OCI-LY1 (cell line): ENCODE data around the gene CHSY1.
"Not testable (repeated sequence)": the region's sequence is repeated elsewhere in the genome, so short reads cannot be mapped to it uniquely, and the experiment has no call there.

ENCODE experiments used
- H2AFZ ChIP-seq: fragments of 200-600 bp; sonication (generic), shearing (Covaris generic); 2 replicates; pipeline ENCODE4 v1.6.0; 2014; ENCODE audit warnings: antibody characterized with exemption, mild to moderate bottlenecking, low read length
- H3F3A ChIP-seq: fragments of 200-600 bp; sonication (generic), shearing (Covaris generic); 2 replicates; pipeline ENCODE4 v1.6.0; 2014; ENCODE audit warnings: mild to moderate bottlenecking, antibody characterized with exemption, low read length, moderate library complexity; ENCODE audit not compliant: insufficient read depth
- H3K27ac ChIP-seq: fragments of 200-600 bp; sonication (generic); 2 replicates; pipeline ENCODE4 v1.5.1; 2014; ENCODE audit warnings: low read length, mixed run types, mild to moderate bottlenecking, low read depth; ENCODE audit not compliant: poor library complexity, severe bottlenecking
- H3K27me3 ChIP-seq: fragments of 200-600 bp; sonication (generic); 2 replicates; pipeline ENCODE4 v1.6.0; 2014; ENCODE audit warnings: antibody characterized with exemption, mild to moderate bottlenecking, low read length, moderate library complexity; ENCODE audit not compliant: insufficient read depth
- H3K36me3 ChIP-seq: fragments of 200-600 bp; sonication (generic); 2 replicates; pipeline ENCODE4 v1.6.1; 2014; ENCODE audit warnings: mild to moderate bottlenecking, antibody characterized with exemption, low read length, moderate library complexity, mixed read lengths; ENCODE audit not compliant: insufficient read depth
- H3K4me1 ChIP-seq: fragments of 200-600 bp; sonication (generic); 2 replicates; pipeline ENCODE4 v1.5.1; 2014; ENCODE audit warnings: mild to moderate bottlenecking, low read length, moderate library complexity; ENCODE audit not compliant: insufficient read depth, severe bottlenecking
- H3K4me2 ChIP-seq: fragments of 200-600 bp; sonication (generic), shearing (Covaris generic); 2 replicates; pipeline ENCODE4 v1.6.1; 2014; ENCODE audit warnings: low read length
- H3K4me3 ChIP-seq: fragments of 200-600 bp; sonication (generic); 2 replicates; pipeline ENCODE4 v1.5.1; 2014; ENCODE audit warnings: low read length, low read depth, mild to moderate bottlenecking, mixed read lengths; ENCODE audit not compliant: poor library complexity, severe bottlenecking
- H3K79me2 ChIP-seq: fragments of 200-600 bp; shearing (Covaris generic); 2 replicates; pipeline ENCODE4 v1.6.1; 2016; ENCODE audit warnings: mixed run types, low read length, mixed read lengths; ENCODE audit not compliant: insufficient read depth
- H3K9ac ChIP-seq: fragments of 200-600 bp; sonication (generic), shearing (Covaris generic); 2 replicates; pipeline ENCODE4 v1.6.1; 2014; ENCODE audit warnings: mild to moderate bottlenecking, low read length, mixed read lengths
- H3K9me2 ChIP-seq: fragments of 200-600 bp; sonication (generic), shearing (Covaris generic); 2 replicates; pipeline ENCODE4 v1.6.1; 2014; ENCODE audit warnings: low read depth, mild to moderate bottlenecking, low read length, mixed read lengths
- H3K9me3 ChIP-seq: fragments of 200-600 bp; shearing (Covaris generic); 2 replicates; pipeline ENCODE4 v1.6.1; 2014; ENCODE audit warnings: low read length, mixed read lengths
- H4K20me1 ChIP-seq: fragments of 200-600 bp; sonication (generic), shearing (Covaris generic); 2 replicates; pipeline ENCODE4 v1.6.0; 2016; ENCODE audit warnings: mild to moderate bottlenecking, low read length; ENCODE audit not compliant: insufficient read depth
- EZH2 ChIP-seq: fragments of 200-600 bp; sonication (generic), shearing (Covaris generic); IDR thresholded peaks from 2 replicates; pipeline ENCODE4 v1.8.0; 2017; ENCODE audit warnings: borderline replicate concordance, mixed run types, mild to moderate bottlenecking, antibody characterized with exemption, low read length, moderate library complexity, mixed read lengths
- TF ChIP-seq, protein P1 (sequence below): fragments of 200-600 bp; sonication (generic), shearing (Covaris generic); IDR thresholded peaks from 2 replicates; pipeline ENCODE4 v1.5.1; 2017; ENCODE audit warnings: mild to moderate bottlenecking, antibody characterized with exemption, low read length, moderate library complexity, mixed read lengths

CHSY1 gene

GRCh38 chr15:101216100-101216499 lies 35.7 kb downstream of the CHSY1 start:
- no peaks in the 10 kb centered on the region for H3K9me3 ChIP-seq
- H3K36me3 ChIP-seq: no peaks in the 10 kb centered on the region
- H3K9ac ChIP-seq: no peak overlapping the region
- no peaks in the 10 kb centered on the region for H4K20me1 ChIP-seq
- no peak overlapping the region for H3K4me3 ChIP-seq
- no peak overlapping the region for H3K4me2 ChIP-seq
- TF ChIP-seq, protein P1, sequence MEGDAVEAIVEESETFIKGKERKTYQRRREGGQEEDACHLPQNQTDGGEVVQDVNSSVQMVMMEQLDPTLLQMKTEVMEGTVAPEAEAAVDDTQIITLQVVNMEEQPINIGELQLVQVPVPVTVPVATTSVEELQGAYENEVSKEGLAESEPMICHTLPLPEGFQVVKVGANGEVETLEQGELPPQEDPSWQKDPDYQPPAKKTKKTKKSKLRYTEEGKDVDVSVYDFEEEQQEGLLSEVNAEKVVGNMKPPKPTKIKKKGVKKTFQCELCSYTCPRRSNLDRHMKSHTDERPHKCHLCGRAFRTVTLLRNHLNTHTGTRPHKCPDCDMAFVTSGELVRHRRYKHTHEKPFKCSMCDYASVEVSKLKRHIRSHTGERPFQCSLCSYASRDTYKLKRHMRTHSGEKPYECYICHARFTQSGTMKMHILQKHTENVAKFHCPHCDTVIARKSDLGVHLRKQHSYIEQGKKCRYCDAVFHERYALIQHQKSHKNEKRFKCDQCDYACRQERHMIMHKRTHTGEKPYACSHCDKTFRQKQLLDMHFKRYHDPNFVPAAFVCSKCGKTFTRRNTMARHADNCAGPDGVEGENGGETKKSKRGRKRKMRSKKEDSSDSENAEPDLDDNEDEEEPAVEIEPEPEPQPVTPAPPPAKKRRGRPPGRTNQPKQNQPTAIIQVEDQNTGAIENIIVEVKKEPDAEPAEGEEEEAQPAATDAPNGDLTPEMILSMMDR: no peak
- no peak for TF ChIP-seq EZH2
- H3K9me2 ChIP-seq: no peaks in the 10 kb centered on the region
- no peak overlapping the region for H3K27ac ChIP-seq
- no peak overlapping the region for H2AFZ ChIP-seq
- no peaks in the 10 kb centered on the region for H3K79me2 ChIP-seq
- H3F3A ChIP-seq: no peaks in the 10 kb centered on the region
- no peaks in the 10 kb centered on the region for H3K27me3 ChIP-seq
- H3K4me1 ChIP-seq: no peaks in the 10 kb centered on the region

- H2AFZ ChIP-seq: no peak overlapping the region
- no peaks in the 10 kb centered on the region for H3K4me1 ChIP-seq
- no peaks in the 10 kb centered on the region for H3K36me3 ChIP-seq
- no peak overlapping the region for H3K4me3 ChIP-seq
- H3K9me2 ChIP-seq: no peaks in the 10 kb centered on the region
- H3K4me2 ChIP-seq: no peak overlapping the region
- no peak overlapping the region for H3K9ac ChIP-seq
- no peaks in the 10 kb centered on the region for H3K9me3 ChIP-seq
- no peak for TF ChIP-seq EZH2
- TF ChIP-seq, protein P1: no peak
- no peaks in the 10 kb centered on the region for H3F3A ChIP-seq
- H3K27ac ChIP-seq: no peak overlapping the region
- H3K79me2 ChIP-seq: no peaks in the 10 kb centered on the region
- H3K27me3 ChIP-seq: no peaks in the 10 kb centered on the region
- H4K20me1 ChIP-seq: no peaks in the 10 kb centered on the region
Observed at GRCh38 chr15:101215681-101216080, 36.2 kb downstream of the CHSY1 start.

- H3K9me3 ChIP-seq, H3K4me1 ChIP-seq, H3K79me2 ChIP-seq, H3K9ac ChIP-seq, H2AFZ ChIP-seq, H3K9me2 ChIP-seq, H4K20me1 ChIP-seq, H3K4me2 ChIP-seq, H3K27ac ChIP-seq, H3F3A ChIP-seq, H3K27me3 ChIP-seq, H3K36me3 ChIP-seq, H3K4me3 ChIP-seq: not testable (repeated sequence)
Observed at GRCh38 chr15:101214435-101215097, 37.3 kb downstream of the CHSY1 start.

DNA sequence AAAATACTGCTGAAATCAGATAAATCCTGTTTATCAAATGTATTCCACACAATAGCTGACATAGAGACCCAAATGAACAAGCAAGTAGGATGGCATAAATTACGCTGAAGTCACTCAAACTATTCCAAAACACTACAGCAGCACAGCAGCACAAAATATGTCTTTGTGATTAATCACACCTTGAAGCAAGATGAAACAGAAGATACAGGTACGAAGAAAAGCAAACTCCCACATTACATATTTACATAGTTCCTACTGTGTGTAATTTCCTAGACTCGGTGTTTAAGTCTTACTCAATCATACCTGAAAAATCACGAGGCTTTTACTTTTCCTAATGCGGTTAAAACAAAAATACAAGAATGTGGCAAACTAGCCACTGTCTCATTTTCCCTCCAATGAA lies 38.3 kb downstream of the CHSY1 start:
- H3K4me3 ChIP-seq: no peak overlapping the region
- no peak overlapping the region for H3K27ac ChIP-seq
- H3K4me1 ChIP-seq: no peaks in the 10 kb centered on the region
- H3K9ac ChIP-seq: no peak overlapping the region
- no peaks in the 10 kb centered on the region for H3K9me3 ChIP-seq
- H3F3A ChIP-seq: no peaks in the 10 kb centered on the region
- no peaks in the 10 kb centered on the region for H4K20me1 ChIP-seq
- no peaks in the 10 kb centered on the region for H3K9me2 ChIP-seq
- H2AFZ ChIP-seq: no peak overlapping the region
- H3K36me3 ChIP-seq: no peaks in the 10 kb centered on the region
- H3K4me2 ChIP-seq: no peak overlapping the region
- no peak for TF ChIP-seq EZH2
- TF ChIP-seq, protein P1: no peak
- H3K27me3 ChIP-seq: no peaks in the 10 kb centered on the region
- H3K79me2 ChIP-seq: no peaks in the 10 kb centered on the region
